Hepatocyte (in vitro differentiated cells): ENCODE data around the gene FDXACB1. TPM values are rescaled to one million over a fixed set of nuclear protein-coding genes. Genes with fewer than 3 reads are reported as not detected.

Source experiments
- DNase-seq: peaks from one replicate; pipeline ENCODE4 v3.0.0-alpha.2; 2016; ENCODE audit warnings: low spot score
- H2AFZ ChIP-seq: fragments of 200-600 bp; sonication (generic); 2 replicates; pipeline ENCODE4 v1.6.0; 2016; ENCODE audit warnings: antibody characterized with exemption, mild to moderate bottlenecking
- H3K27ac ChIP-seq: fragments of 200-600 bp; sonication (generic); 2 replicates; pipeline ENCODE4 v1.5.1; 2016; ENCODE audit warnings: mild to moderate bottlenecking
- H3K27me3 ChIP-seq: fragments of 200-600 bp; sonication (generic); 2 replicates; pipeline ENCODE4 v1.6.1; 2016
- H3K36me3 ChIP-seq: fragments of 200-600 bp; sonication (generic); replicated peaks from 2 replicates; pipeline ENCODE4 v1.5.1; 2016; ENCODE audit warnings: low read depth; ENCODE audit not compliant: insufficient read depth
- H3K4me1 ChIP-seq: fragments of 200-600 bp; sonication (generic); 2 replicates; pipeline ENCODE4 v1.5.1; 2016; ENCODE audit warnings: mild to moderate bottlenecking, moderate library complexity; ENCODE audit not compliant: insufficient read depth
- H3K4me2 ChIP-seq: fragments of 200-600 bp; sonication (generic); 2 replicates; pipeline ENCODE4 v1.6.0; 2016
- H3K4me3 ChIP-seq: fragments of 200-600 bp; sonication (generic); 2 replicates; pipeline ENCODE4 v1.5.1; 2016; ENCODE audit warnings: mild to moderate bottlenecking
- H3K79me2 ChIP-seq: fragments of 200-600 bp; sonication (generic); 2 replicates; pipeline ENCODE4 v1.6.0; 2017; ENCODE audit warnings: mild to moderate bottlenecking
- H3K9me2 ChIP-seq: fragments of 200-600 bp; sonication (generic); replicated peaks from 2 replicates; pipeline ENCODE4 v1.6.0; 2017; ENCODE audit warnings: mild to moderate bottlenecking; ENCODE audit not compliant: insufficient read depth
- H3K9me3 ChIP-seq: fragments of 200-600 bp; sonication (generic); 2 replicates; pipeline ENCODE4 v1.5.1; 2016; ENCODE audit warnings: low read depth, mild to moderate bottlenecking
- H4K20me1 ChIP-seq: fragments of 200-600 bp; sonication (generic); 2 replicates; pipeline ENCODE4 v1.6.0; 2016; ENCODE audit warnings: mild to moderate bottlenecking; ENCODE audit not compliant: insufficient read depth, poor library complexity, severe bottlenecking
- EZH2 ChIP-seq: fragments of 200-600 bp; sonication (generic); IDR thresholded peaks from 2 replicates; pipeline ENCODE4 v1.6.1; 2016; ENCODE audit warnings: antibody characterized with exemption, mild to moderate bottlenecking, borderline replicate concordance
- EZH2phosphoT487 ChIP-seq: fragments of 200-600 bp; sonication (generic); IDR thresholded peaks from one replicate; pipeline ENCODE4 v1.6.1; 2018; ENCODE audit warnings: antibody characterized with exemption, mild to moderate bottlenecking, low read depth, moderate library complexity; ENCODE audit not compliant: unreplicated experiment, severe bottlenecking
- WGBS: methylation state at CpG from one replicate; pipeline ENCODE4 v1.1.6; 2016; ENCODE audit warnings: low lambda C conversion rate; ENCODE audit errors: missing lambda C conversion rate; 5-methylcytosine and 5-hydroxymethylcytosine counted together
- polyA plus RNA-seq: library from polyadenylated mRNA; unstranded; fragments of >200 nt; fragmentation: Nextera tagmentation; extraction: Ambion mirVana; gene quantifications from 2 replicates; pipeline ENCODE4 v1.2.1, GENCODE V29; 2016
- total RNA-seq: library from RNA; depleted of rRNA; stranded (reverse); fragments of >200 nt; gene quantifications from 2 replicates; pipeline ENCODE4 v1.2.3, GENCODE V29; 2014
- TF ChIP-seq, protein P1 (sequence below): fragments of 200-600 bp; sonication (generic); IDR thresholded peaks from 2 replicates; pipeline ENCODE4 v1.5.1; 2016; ENCODE audit warnings: antibody characterized with exemption, mild to moderate bottlenecking; ENCODE audit not compliant: poor library complexity

FDXACB1 gene
- total and polyA plus RNA-seq, 2 experiments from 2014 or later, result 0.64 to 2.3 TPM

DNA sequence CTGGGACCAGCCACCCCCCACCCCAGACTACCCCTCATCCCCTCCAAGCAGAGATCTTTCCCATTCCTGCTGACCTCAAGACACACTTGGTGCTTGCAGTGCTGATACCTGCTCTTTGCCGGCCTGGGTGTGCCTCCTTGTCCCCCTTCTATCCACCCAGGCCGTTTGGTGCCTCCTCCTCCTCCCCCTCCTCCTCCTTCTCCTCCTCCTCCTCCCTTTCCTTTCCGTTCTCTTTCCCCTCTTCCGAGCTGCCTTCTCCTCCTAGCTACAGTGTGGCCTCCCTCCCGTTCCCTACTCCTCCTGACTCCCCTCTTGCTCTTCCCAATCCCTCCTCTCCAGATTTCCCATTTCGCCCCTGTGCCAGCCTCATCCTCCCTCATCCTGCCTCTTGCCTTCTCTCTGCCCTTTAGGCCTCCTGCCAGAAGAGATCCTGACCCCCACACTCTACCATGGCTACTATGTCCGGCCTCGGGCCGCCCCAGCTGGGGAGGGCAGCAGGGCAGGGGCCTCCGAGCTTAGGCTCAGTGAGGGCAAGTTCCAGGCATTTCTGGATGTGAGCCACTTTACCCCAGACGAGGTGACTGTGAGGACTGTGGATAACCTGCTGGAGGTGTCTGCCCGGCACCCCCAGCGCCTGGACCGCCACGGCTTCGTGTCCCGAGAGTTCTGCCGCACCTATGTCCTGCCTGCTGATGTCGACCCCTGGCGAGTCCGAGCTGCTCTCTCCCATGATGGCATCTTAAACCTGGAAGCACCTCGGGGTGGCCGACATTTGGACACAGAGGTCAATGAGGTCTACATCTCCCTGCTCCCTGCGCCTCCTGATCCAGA, 34.3 kb upstream of the FDXACB1 start:
- H3K4me2 ChIP-seq, result no peak overlapping the region
- WGBS, result 93% methylated on average over 21 of the region's 24 CpGs
- no peak overlapping the region for H3K4me3 ChIP-seq
- no peak overlapping the region for H2AFZ ChIP-seq
- no peaks in the 10 kb centered on the region for H3K79me2 ChIP-seq
- no peak for DNase-seq
- TF ChIP-seq, protein P1, sequence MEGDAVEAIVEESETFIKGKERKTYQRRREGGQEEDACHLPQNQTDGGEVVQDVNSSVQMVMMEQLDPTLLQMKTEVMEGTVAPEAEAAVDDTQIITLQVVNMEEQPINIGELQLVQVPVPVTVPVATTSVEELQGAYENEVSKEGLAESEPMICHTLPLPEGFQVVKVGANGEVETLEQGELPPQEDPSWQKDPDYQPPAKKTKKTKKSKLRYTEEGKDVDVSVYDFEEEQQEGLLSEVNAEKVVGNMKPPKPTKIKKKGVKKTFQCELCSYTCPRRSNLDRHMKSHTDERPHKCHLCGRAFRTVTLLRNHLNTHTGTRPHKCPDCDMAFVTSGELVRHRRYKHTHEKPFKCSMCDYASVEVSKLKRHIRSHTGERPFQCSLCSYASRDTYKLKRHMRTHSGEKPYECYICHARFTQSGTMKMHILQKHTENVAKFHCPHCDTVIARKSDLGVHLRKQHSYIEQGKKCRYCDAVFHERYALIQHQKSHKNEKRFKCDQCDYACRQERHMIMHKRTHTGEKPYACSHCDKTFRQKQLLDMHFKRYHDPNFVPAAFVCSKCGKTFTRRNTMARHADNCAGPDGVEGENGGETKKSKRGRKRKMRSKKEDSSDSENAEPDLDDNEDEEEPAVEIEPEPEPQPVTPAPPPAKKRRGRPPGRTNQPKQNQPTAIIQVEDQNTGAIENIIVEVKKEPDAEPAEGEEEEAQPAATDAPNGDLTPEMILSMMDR, result no peak
- TF ChIP-seq EZH2 (no peak), EZH2phosphoT487 (no peak)
- H3K9me2 ChIP-seq, result no peaks in the 10 kb centered on the region
- H3K9me3 ChIP-seq, result no peaks in the 10 kb centered on the region
- H3K27me3 ChIP-seq, result no peaks in the 10 kb centered on the region
- no peaks in the 10 kb centered on the region for H3K36me3 ChIP-seq
- H3K27ac ChIP-seq, result no peak overlapping the region
- H4K20me1 ChIP-seq, result no peaks in the 10 kb centered on the region
- H3K4me1 ChIP-seq, result peaks cover 28% of the 10 kb centered on the region

DNA sequence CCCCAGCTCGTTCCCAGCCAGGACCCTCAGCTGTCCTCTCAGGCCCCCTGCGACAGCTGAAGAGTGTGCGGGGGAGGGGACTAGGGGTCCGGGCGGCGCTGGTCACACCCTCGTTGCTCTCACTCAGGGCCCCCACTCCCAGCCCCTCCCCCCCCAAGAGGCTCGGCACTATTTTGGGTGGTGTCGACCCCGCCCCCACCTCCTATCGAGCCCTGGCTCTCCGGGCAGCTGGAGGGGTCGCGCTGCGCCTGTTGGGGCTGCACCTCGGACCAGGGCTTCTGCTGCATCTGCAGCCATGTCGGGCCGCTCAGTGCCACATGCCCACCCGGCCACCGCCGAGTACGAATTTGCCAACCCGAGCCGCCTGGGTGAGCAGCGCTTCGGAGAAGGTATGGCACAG, 33.6 kb upstream of the FDXACB1 start, which contains the start of gene HSPB2:
Gene HSPB2, plus strand, starts transcription at position 200 of the 400 bp plus-strand sequence. Its CDS starts 96 bp downstream, at position 296.
- H3K9me2 ChIP-seq, result no peaks in the 10 kb centered on the region
- H2AFZ ChIP-seq, result peak within 1 kb of the TSS; percentile 18
- TF ChIP-seq EZH2 (no peak), EZH2phosphoT487 (no peak)
- TF ChIP-seq, protein P1, result no peak
- no peaks in the 10 kb centered on the region for H4K20me1 ChIP-seq
- no peaks in the 10 kb centered on the region for H3K36me3 ChIP-seq
- no peaks in the 10 kb centered on the region for H3K9me3 ChIP-seq
- peak within 1 kb of the TSS; percentile 63 for H3K27ac ChIP-seq
- peaks cover 22% of the 10 kb centered on the region for H3K4me1 ChIP-seq
- WGBS, result 95% methylated on average over 14 of the region's 26 CpGs
- H3K4me3 ChIP-seq, result no peak within 1 kb of the TSS
- H3K4me2 ChIP-seq, result peak within 1 kb of the TSS; percentile 53
- no peaks in the 10 kb centered on the region for H3K79me2 ChIP-seq
- no peaks in the 10 kb centered on the region for H3K27me3 ChIP-seq
- DNase-seq, result no peak

DNA sequence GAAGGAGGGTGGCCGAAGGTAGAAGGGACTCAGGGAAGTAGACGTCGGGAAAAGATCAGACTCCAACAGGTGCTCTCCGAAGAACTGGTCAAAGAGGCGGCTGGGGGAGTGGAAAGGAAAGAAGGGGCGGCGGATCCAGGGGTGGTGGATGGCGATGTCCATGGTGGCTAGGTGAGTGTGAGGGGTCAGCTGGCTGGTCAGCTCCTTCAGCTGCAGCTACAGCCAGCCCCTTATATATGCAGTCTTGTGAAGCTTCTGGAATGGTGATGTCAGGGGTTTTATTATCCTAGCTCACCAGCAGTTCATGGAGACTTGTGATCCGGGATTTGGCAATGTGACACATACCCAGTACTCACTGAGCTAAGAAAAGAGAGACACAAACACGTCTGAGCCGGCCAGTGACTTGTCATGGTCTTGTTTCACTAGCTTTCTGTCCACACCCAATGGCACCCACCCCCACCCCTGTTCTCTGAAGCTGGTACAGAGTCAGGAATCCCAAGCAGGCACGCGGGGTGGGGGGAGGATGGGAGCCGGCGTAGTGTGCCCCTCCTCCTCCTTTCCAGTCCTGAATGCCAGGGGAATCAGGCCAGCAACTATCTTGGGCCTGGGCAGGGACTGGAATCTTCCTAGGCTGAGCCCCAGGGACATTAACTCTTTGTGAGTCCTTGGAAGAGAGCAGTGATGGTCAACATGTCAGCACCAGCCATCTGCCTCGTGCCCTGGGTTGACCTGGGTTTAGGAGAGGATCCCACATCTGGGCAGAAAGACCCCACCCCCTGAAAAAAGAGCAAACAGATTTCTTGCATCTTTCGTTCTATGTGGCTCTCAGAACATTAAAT, 32.8 kb upstream of the FDXACB1 start, which contains the start of gene CRYAB:
Gene CRYAB, minus strand, starts transcription at position 208 of the 839 bp plus-strand sequence. Its CDS starts 46 bp downstream, at position 162.
- no peaks in the 10 kb centered on the region for H3K79me2 ChIP-seq
- H3K9me3 ChIP-seq, result no peaks in the 10 kb centered on the region
- TF ChIP-seq EZH2phosphoT487 (no peak), EZH2 (no peak)
- TF ChIP-seq, protein P1, result no peak
- WGBS, result 60% methylated on average over 16 of the region's 17 CpGs
- DNase-seq, result peak; percentile 88
- peak within 1 kb of the TSS; percentile 53 for H3K4me2 ChIP-seq
- H3K27me3 ChIP-seq, result no peaks in the 10 kb centered on the region
- H3K36me3 ChIP-seq, result no peaks in the 10 kb centered on the region
- no peaks in the 10 kb centered on the region for H4K20me1 ChIP-seq
- H3K4me3 ChIP-seq, result no peak within 1 kb of the TSS
- H3K4me1 ChIP-seq, result peaks cover 22% of the 10 kb centered on the region
- H2AFZ ChIP-seq, result peak within 1 kb of the TSS; percentile 18
- peak within 1 kb of the TSS; percentile 63 for H3K27ac ChIP-seq
- H3K9me2 ChIP-seq, result no peaks in the 10 kb centered on the region
